NCI-H774 (cell line): ENCODE data around the gene ITPA.
"Not testable (repeated sequence)": the region's sequence is repeated elsewhere in the genome, so short reads cannot be mapped to it uniquely, and the experiment has no call there.

Source experiments
- DNase-seq: peaks from one replicate; lab custom pipeline; 2025; lab: John Stamatoyannopoulos, UW

Gene ITPA

GRCh38 chr20:3202965-3203314, 6.4 kb upstream of the ITPA start:
- DNase-seq, result no peak

- peak; percentile 48 for DNase-seq
Observed at GRCh38 chr20:3203315-3204123, 5.8 kb upstream of the ITPA start.

- DNase-seq, result peak; percentile 79
Observed at GRCh38 chr20:3204124-3204794, 5.0 kb upstream of the ITPA start, which contains the start of gene DDRGK1. Gene DDRGK1, minus strand, starts transcription at chr20:3204682. Its CDS starts 55 bp downstream, at chr20:3204627.

GRCh38 chr20:3208786-3209256, 477 bp upstream of the ITPA start:
- DNase-seq, result no peak

- DNase-seq, result no peak
Observed at GRCh38 chr20:3209946-3210317, 634 bp downstream of the ITPA start.

- no peak for DNase-seq
Observed at GRCh38 chr20:3210346-3210745, 1.0 kb downstream of the ITPA start.

GRCh38 chr20:3213226-3213625, 3.9 kb downstream of the ITPA start:
- no peak for DNase-seq

- not testable (repeated sequence) for DNase-seq
Observed at GRCh38 chr20:3215359-3215917, 6.1 kb downstream of the ITPA start.

GRCh38 chr20:3218307-3218988, 9.2 kb downstream of the ITPA start:
- DNase-seq, result no peak

GRCh38 chr20:3221398-3222226, 12.3 kb downstream of the ITPA start:
- no peak for DNase-seq

GRCh38 chr20:3222635-3223600, 13.6 kb downstream of the ITPA start:
- DNase-seq, result peak; percentile 94

GRCh38 chr20:3223651-3223993, 14.3 kb downstream of the ITPA start:
- peak; percentile 23 for DNase-seq

- DNase-seq, result no peak
Observed at GRCh38 chr20:3223994-3224680, 14.8 kb downstream of the ITPA start.

GRCh38 chr20:3224681-3225421, 15.6 kb downstream of the ITPA start:
- no peak for DNase-seq

GRCh38 chr20:3226093-3226492, 16.8 kb downstream of the ITPA start:
- DNase-seq, result no peak

GRCh38 chr20:3226864-3227263, 17.6 kb downstream of the ITPA start:
- DNase-seq, result no peak

- no peak for DNase-seq
Observed at GRCh38 chr20:3227506-3227905, 18.2 kb downstream of the ITPA start.

- no peak for DNase-seq
Observed at GRCh38 chr20:3227936-3228749, 18.8 kb downstream of the ITPA start.

GRCh38 chr20:3228750-3229032, 19.4 kb downstream of the ITPA start:
- DNase-seq, result no peak
